HG03025 (cell line): ENCODE measurements around the gene PRR36.
A peak's percentile ranks its signal among the peaks of the same experiment; 100 is the strongest.

Source experiments
- ATAC-seq: cut with Tn5 transposase; IDR thresholded peaks from one replicate; pipeline ENCODE4 v1.9.1; 2021; ENCODE audit warnings: mild to moderate bottlenecking, moderate library complexity; ENCODE audit not compliant: unreplicated experiment, low FRiP score

Gene PRR36

GRCh38 chr19:7873304-7874075 lies 700 bp downstream of the PRR36 start:
- ATAC-seq = no peak

- ATAC-seq = no peak
These were observed 1.6 kb downstream of the PRR36 start for GRCh38 chr19:7872306-7873204.

GRCh38 chr19:7871437-7872305 lies 2.5 kb downstream of the PRR36 start:
- no peak for ATAC-seq

- ATAC-seq = no peak
These were observed 3.4 kb downstream of the PRR36 start for GRCh38 chr19:7870571-7871436.

GRCh38 chr19:7869910-7870511 lies 4.2 kb downstream of the PRR36 start:
- ATAC-seq = no peak

GRCh38 chr19:7869453-7869909 lies 4.7 kb downstream of the PRR36 start:
- ATAC-seq = peak; percentile 43

GRCh38 chr19:7868671-7869452 lies 5.3 kb downstream of the PRR36 start:
- peak; percentile 55 for ATAC-seq

- no peak for ATAC-seq
These were observed 5.9 kb downstream of the PRR36 start for GRCh38 chr19:7868326-7868670.

- no peak for ATAC-seq
These were observed 6.9 kb downstream of the PRR36 start for GRCh38 chr19:7867092-7867844.

- ATAC-seq = no peak
These were observed 7.6 kb downstream of the PRR36 start for GRCh38 chr19:7866399-7867091.

GRCh38 chr19:7865262-7865911 lies 8.8 kb downstream of the PRR36 start:
- ATAC-seq = no peak

- ATAC-seq = no peak
These were observed 9.5 kb downstream of the PRR36 start for GRCh38 chr19:7864690-7865074.

GRCh38 chr19:7863971-7864689 lies 10.1 kb downstream of the PRR36 start:
- ATAC-seq = no peak

GRCh38 chr19:7863157-7863970 lies 10.8 kb downstream of the PRR36 start:
- ATAC-seq = no peak

GRCh38 chr19:7862413-7862951 lies 11.7 kb downstream of the PRR36 start:
- no peak for ATAC-seq
